Activated CD8-positive, alpha-beta memory T cell treated with anti-CD3 and anti-CD28 coated beads, Interleukin-2, amount 50 U/mL, for 1 hour (primary cell): ENCODE measurements around the gene TM4SF1.

Source experiments
- DNase-seq: peaks from one replicate; pipeline ENCODE4 v3.0.0-alpha.2; 2020; ENCODE audit errors: extremely low read depth

Gene TM4SF1

DNA sequence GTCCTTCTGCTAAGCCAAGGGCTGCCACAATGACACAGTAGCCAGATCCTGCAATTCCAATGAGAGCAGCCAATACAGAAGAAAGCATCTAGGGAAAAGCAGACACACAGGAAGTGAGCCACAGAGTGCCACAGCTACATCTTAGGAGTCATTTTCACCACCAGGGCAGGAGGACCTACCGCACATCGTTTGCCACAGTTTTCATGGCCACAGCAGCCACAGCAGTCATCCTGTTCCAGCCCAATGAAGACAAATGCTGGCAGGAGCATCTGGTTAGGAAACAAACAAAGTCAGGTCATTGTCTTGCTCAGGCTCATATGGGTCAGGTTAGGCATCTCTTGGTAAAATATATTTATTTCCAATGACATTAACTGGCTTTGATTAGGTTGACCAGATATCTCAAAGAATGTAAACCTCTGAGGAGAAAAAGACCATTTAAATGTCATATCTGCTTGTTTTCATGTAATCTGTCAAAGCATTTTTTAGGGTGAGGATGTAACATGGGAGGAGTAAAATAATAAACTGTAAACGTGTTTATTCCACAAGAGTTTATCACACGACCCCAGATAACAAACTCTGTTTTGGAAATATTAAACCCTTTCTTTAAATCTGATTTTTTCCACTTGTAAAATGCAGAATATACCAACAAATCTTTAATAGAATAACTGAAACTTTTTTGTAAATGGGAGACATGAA is 1.8 kb downstream of the TM4SF1 start:
- DNase-seq = no peak

DNA sequence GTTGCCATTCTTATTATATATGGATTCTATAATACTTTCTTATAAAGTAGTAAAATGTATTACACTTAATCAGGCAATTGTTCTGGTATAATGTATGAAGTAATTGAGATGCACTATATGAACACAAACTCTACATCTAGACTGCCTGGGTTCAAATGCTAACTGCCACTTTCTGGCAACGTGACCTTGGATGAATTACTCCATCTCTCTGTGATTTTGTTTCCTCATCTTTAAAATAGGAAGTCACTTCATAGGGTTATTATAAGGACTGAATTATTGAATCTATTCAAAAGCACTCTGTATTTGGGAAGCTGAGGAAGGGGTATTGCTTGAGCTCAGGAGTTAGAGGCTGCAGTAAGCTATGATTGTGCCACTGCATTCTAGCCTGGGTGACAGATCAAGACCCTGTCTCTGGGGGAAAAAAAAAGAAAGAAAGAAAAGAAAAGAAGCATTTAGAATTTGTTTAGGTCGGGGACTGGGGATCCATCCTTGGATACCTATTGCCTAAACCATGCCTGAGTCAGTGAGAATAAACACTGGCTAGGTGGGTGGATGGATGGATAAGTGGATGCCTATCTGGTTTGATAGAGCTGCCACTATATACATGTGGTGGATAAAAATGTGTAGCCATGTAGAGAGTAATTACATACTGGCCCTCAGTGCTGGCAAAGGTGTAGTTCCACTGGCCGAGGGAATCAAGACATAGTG is 2.5 kb downstream of the TM4SF1 start:
- DNase-seq = no peak

GRCh38 chr3:149374391-149374790 is 3.1 kb downstream of the TM4SF1 start:
- no peak for DNase-seq

DNA sequence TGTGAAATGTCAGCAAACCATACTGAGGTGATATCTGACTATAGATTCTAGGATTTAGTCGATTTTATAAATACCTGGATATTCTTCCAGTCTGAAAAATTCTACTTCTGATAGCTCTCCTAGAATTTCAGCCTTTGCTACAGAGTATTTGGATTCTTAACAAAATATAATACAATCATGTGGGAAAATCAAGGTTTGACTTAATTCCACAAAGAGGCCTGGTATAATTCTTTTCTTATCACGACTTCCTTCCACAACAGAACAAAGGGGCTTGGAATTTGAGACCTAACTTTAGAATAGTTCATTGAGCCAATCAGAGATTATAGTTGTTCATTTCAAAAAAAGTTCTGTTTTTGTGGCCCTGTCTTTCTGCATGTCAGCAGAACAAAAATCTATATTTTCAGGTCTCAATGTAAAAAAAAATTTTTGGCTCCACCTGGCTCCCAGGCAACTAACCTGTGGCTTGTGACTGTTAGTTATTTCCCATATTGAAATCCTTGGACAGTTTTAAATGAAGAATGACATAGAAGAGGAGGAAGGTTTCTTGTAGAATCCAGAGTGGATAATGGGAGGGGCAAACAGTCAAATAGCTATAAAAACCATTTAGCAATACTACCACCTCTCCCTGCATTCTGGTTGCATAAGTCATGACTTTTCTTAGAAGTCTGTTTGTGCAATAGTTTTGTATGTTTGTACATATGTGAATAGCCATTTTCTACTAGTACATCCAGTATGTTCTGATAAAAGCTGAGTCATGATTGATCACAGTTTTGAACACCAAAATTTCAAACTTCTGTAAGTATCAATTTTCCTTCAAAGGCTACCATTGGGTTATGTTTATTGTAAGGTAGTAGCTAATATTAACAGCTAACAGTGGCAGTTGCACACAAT is 4.0 kb downstream of the TM4SF1 start:
- DNase-seq = no peak

DNA sequence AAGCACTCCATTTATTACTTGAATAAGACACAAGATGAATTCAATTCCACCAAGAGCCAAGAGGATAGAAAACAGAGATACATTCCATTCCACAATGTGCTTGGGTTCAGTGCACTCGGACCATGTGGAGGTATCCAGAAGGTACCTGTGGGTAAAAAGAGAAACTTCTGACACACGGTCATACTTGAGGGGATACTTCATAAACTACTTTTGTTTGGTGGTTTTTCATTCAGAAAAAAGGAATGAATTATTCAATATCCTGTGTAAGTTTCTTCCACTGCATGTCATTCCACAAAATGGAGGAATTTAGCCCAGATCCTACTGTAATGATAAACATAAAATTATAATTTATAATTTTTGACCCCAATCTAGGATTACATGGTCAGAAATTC is 5.7 kb downstream of the TM4SF1 start:
- no peak for DNase-seq

DNA sequence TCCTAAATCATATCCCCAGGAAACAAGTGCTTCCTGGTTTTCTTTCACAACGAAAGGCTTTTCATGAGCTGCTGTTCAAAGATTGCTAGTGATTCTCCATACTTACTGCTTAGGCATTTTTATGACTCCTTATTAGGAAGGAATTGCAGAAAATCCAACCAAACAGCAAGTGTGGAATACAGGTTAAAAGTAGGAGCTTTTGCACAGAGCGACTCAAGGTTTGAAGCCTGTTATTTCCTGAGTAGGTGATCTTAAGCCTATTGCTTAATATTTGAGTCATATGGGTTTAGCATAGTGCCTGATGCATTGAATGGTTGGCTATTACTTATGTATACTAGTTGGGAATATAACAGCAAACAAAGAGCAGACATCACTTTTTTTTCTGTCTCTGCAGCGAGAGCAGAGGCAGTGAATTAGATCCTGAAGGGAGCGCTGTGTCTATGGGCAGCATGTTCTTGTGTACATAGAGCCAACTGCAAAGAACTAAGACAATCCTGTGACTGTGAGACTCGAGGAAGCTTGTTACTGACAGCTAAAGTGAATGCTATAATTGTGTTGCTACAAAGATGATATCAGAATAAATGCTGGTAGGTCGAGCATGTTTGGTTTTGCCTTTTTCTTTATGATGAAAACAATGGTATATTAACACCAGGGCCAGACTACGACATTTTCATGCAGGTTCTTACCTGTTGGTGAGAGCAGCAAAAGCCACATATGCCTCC is 6.3 kb downstream of the TM4SF1 start:
- DNase-seq = no peak

DNA sequence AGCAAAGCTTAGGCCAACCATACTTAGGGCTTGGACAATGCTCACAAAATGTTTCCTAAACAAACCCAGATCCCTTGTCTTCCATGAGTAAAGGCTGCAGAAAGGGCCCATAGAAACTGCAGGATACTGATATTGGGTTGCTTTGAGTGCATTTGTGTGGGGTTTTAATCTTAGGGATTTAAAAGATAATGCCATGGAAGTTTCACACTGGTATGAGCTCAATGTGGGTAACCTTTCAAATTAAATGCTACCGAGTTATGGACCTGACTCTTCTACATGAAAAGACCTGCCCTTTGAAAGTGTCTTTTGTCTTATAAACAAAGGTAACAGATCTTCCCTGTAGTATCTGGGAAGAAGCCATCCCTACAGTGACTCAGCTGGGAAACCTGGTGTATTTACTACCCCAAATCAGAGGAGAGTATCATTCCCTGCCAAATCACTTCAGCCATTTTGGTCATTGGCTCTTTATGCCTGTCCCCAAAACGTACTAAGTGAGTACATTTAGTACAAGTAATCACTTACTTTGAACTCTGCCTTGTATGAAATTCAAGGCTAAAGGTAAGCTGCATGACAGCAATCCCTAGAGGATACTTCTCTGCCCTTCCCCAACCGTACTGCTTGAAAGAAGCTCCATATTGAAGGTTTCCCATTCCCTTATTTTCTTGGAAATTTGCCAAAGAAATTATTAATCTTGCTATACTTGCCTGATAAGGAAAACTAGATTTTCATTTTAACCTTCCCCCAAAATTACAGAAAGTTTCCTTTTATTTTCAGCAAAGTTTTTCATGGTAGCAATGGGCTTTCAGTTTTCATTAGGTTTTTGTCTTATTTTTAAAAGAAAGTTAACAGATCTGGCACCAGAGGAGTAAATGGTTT is 7.2 kb downstream of the TM4SF1 start:
- no peak for DNase-seq

- DNase-seq = no peak
Measured at GRCh38 chr3:149368674-149369497, 8.6 kb downstream of the TM4SF1 start.

DNA sequence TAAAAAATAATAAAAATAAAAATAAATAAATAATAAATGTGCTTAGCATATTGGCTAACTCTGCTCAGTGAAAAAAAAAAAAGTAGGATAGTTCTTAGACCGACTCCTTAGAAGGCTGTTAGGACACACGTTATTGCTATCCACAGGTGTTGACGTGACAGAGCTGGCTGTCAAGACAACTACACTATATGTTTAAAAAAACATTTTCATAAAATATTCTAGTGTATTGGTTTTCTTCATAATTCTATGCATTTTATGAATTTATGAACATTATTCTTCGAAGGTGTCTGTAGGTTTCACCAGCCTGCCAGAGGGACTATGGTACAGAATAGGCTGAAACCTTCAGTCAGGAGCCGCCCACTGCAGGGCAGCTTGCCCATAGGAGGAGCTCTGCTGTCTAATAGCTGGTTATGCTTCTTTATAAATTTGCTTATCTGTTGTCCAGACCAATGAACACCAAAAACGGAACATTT is 9.2 kb downstream of the TM4SF1 start:
- no peak for DNase-seq

DNA sequence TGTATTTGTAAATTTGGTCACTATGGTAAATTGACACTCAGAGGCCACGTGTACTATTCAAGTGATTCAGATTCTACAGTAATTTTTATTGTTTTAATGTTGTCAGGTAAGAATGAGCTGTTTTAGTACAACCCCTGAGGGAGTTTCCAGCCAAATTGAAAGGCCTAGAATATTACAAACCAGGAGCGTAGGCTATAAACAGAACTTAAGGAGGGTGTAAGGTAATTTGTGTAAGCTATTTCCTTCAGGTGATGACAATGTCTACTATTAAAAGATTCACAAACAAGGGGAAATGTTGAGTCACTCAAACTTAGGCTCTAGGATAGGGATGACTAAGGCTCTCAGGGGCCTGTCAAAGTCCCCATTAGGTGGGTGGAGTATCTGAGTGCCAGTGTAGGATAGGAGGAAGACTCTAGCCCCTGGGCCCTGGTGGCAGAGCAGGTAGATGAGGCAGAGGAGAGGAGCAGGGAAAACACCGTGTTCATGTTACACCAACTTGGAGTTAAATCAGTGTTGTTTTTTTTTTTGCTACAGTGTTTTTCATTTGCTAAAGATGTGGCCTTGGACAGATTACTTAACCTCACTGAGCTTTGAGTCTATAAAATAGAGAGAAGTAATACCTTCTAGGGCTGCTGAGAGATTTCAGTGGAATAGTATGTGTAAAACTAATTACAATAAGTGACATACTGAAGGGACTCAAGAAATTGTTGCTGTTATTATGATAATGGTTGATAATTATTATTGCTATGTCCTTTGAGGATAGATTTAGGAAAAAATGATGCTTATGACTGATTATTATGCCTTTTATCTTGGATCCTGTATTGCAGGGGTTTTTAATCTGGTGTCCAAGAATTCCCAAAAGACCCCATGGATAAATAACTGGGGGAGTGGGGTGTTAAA is 10.3 kb downstream of the TM4SF1 start:
- no peak for DNase-seq

- DNase-seq = no peak
Measured at GRCh38 chr3:149366031-149366430, 11.4 kb downstream of the TM4SF1 start.

- no peak for DNase-seq
Measured at GRCh38 chr3:149364624-149365023, 12.8 kb downstream of the TM4SF1 start.

DNA sequence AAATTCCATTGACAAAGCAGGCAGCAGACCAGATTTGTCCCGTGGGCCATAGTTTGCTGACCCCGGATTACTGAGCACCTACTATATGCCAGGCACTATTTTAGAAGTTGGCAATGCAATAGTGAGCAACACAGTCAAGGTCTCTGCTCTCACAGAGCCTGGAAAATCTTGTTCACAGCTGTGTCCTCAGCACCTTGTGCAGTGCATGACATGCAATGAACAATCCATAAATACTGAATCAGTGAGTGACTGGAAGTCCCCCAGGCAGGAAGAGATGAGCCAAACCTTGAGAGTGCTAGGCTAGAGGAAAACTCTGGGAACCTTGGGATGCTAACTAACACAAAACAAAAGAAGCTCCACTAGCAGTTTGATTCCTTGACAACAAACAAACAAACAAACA is 14.4 kb downstream of the TM4SF1 start:
- DNase-seq = no peak

GRCh38 chr3:149362366-149362765 is 15.1 kb downstream of the TM4SF1 start:
- no peak for DNase-seq

GRCh38 chr3:149356630-149357029 is 20.8 kb downstream of the TM4SF1 start:
- no peak for DNase-seq

GRCh38 chr3:149356044-149356592 is 21.3 kb downstream of the TM4SF1 start:
- DNase-seq = no peak

DNA sequence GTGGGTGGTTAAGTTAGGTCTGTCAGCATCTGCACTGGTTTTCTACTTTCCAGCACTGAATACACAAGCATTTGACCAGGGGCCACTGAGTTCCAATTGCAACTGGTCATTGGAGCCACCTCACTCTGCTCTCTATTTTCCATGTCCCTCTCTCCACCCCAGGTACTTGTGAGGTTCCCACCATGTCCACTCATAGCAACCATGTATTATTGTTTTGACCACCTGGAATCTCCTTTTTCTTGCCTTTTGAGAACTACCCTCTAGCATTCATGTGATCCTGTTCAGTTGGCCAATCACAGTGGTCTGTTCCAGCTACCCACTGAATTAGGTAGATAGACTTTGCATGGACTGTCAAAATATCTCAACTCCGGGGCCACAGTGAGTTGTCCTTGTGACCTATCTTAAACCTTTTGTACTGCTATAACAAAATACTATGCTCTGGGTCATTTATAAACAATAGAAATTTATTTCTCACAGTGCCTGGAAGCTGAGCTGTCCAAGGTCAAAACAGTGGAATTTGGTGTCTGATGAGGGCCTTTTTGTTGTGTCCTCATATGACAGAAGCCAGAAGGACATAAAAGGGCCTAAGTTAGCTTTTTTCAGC is 23.8 kb downstream of the TM4SF1 start:
- DNase-seq = no peak

DNA sequence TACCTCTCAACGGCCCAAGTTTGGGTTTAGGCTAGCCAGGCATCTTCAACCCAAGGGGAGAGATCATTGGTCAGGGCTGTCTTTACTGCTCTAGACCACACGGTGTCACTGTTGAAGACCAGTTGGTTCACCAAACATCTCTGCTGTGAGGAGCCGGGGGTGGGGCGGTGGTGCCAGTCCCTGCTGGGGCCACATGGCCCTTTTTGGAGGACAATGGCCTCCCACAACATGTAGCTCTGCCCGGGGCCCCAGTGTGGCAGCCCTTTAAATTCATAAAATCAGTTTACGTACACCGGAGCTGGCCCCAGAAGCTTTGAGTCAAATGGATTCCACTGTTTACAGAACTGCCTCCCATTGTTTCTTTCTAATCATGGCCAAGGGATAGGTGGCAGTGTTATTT is 24.9 kb downstream of the TM4SF1 start:
- DNase-seq = no peak
